Measurements from ENCODE around the gene S100A14. TPM values are rescaled to one million over a fixed set of nuclear protein-coding genes. Genes with fewer than 3 reads are reported as not detected.

The S100A14 gene
- not detected in 2 replicates for total RNA-seq

DNA sequence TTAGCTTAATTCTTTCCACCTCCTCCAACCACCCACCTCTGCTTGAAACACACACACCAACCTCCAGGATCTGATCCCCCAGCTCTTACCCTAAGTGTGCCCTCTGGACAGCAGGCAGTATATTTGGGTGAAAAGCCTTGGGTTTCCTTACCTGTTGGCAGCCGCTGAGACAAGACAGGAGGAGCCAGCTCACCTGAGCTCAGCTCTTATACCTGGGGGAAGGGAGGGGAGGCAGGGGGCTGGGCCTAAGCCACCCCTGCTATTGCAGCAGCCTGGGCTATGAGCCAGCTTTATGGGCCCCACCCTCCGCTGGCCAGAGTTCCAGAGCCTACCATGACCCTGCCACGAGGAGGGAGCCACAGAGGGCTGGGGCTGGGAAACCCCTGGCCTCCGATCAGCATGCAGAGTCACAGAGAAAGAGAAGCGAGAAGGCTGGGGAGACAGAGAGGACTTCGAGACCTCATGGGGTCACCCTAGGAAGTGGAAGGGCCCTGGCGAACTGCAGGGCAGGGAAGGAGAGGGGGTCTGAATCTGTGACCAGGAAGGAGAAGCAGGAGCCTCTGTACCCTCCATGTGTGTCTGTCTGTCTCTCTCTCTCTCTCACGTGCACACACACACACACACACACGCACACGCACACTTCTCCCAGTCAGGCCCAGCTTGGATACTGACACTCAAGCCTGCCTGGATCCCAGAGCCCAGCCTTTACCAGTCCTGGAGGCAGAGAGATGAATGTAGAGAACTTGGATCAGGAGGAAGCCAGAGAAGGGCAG lies at the start of gene S100A14:
S100A14 (minus strand) TSS at position 182 of the 773 bp plus-strand sequence. CDS start 467 bp downstream, outside the sequence.
- TF ChIP-seq, protein P1, sequence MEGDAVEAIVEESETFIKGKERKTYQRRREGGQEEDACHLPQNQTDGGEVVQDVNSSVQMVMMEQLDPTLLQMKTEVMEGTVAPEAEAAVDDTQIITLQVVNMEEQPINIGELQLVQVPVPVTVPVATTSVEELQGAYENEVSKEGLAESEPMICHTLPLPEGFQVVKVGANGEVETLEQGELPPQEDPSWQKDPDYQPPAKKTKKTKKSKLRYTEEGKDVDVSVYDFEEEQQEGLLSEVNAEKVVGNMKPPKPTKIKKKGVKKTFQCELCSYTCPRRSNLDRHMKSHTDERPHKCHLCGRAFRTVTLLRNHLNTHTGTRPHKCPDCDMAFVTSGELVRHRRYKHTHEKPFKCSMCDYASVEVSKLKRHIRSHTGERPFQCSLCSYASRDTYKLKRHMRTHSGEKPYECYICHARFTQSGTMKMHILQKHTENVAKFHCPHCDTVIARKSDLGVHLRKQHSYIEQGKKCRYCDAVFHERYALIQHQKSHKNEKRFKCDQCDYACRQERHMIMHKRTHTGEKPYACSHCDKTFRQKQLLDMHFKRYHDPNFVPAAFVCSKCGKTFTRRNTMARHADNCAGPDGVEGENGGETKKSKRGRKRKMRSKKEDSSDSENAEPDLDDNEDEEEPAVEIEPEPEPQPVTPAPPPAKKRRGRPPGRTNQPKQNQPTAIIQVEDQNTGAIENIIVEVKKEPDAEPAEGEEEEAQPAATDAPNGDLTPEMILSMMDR (IDR thresholded peaks at IDR 0.05): no peak
- ChIA-PET POLR2A (interaction anchor here (0.5 to 2.5 kb wide), 4 partner anchors 18 to 354 kb away, joined by 3 to 10 read pairs (median 5); partner anchors contain the start of gene CHTOP), CTCF (no interaction called here)
- no peak for DNase-seq
- no peak for ATAC-seq (ENCODE audit: low read depth)
- Mint-ChIP-seq H3K36me3 (ENCODE audit: low read depth) (no peaks in the 10 kb centered on the region), H3K4me3 (no peak within 1 kb of the TSS), H3K27me3 (no peaks in the 10 kb centered on the region), H3K27ac (no peak within 1 kb of the TSS), H3K4me1 (no peaks in the 10 kb centered on the region), H3K9me3 (no peaks in the 10 kb centered on the region)
- intact Hi-C loops (cut with micrococcal nuclease): no loop called here

DNA sequence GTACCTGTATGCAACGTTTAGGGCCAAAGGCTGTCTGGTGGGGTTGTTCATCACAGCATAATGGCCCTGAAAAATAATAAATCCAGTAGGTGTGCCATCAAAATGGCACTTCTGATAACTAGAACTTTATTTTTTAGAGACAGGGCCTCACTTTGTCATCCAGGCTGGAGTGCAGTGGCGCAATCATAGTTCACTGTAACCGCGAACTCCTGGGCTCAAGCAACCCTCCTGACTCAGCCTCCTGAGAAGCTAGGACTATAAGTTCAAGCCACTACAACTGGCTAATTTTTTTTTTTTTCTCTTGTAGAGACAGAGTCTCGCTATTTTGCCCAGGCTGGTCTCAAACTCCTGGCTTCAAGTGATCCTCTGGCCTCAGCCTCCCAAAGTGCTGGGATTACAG lies 47.1 kb upstream of the S100A14 start:
- POLR2A ChIA-PET: no interaction called here
- intact Hi-C loops (cut with micrococcal nuclease): no loop called here
- ATAC-seq (ENCODE audit: low read depth): no peak
- Mint-ChIP-seq H3K4me3 (no peak overlapping the region), H3K36me3 (ENCODE audit: low read depth) (peaks cover 83% of the 10 kb centered on the region), H3K27me3 (no peaks in the 10 kb centered on the region), H3K4me1 (peaks cover 21% of the 10 kb centered on the region), H3K27ac (no peak overlapping the region), H3K9me3 (no peaks in the 10 kb centered on the region)
- TF ChIP-seq, protein P1 (IDR thresholded peaks at IDR 0.05): no peak
- no peak for DNase-seq
- CTCF ChIA-PET: no interaction called here

DNA sequence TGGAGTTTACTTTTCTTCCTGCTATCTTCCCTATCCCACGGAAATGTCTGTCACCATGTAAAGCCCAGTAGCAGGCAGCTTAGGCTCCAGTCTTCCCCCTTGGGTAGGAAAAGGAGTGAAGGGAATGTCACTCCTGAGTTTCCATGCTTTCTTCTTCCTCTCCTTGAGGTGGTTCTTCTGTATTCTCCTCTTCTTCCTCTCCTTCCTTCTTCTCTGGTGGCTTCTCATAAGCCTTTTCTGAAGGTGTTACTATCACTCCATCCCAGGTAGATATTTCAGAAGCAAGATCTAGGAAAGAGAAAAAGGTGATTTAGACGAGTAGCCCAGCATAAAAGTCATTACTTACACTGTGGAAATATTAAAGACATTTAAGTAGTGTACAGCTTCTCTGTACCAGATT lies 46.1 kb upstream of the S100A14 start:
- DNase-seq (no peak), ATAC-seq (ENCODE audit: low read depth) (no peak)
- Mint-ChIP-seq H3K27ac (no peak overlapping the region), H3K4me3 (no peak overlapping the region), H3K36me3 (ENCODE audit: low read depth) (peaks cover 73% of the 10 kb centered on the region), H3K9me3 (no peaks in the 10 kb centered on the region), H3K27me3 (no peaks in the 10 kb centered on the region), H3K4me1 (peaks cover 14% of the 10 kb centered on the region)
- ChIA-PET CTCF (no interaction called here), POLR2A (no interaction called here)
- TF ChIP-seq, protein P1 (IDR thresholded peaks at IDR 0.05): no peak
- intact Hi-C loops (cut with micrococcal nuclease): no loop called here

DNA sequence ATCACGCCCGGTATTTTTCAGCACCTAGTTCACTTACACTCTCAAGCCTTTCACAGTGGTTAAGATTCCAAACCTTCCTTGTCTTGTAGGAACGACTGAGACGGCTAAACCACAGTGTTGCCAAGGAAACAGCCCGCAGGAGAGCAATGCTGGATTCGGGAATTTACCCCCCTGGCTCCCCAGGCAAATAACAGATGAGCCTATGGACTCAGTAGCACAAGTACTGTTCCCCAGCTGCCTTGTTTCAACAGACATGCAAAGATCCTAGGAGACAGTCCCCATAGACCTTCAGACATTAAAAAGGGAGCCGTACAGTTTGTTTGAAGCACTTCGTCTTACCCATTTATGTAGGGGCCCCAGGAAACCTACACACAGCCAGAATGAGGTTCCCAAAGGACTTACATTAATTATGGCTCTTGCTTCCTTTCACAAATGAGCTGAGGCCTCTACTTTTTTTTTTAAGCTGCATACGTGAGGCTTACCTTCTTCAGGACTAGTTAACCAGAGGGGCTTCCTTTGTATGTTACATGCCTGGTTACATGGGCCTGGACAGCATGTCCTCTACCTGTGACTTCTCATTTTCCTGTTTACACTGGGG lies 45.1 kb upstream of the S100A14 start:
- ChIA-PET CTCF (no interaction called here), POLR2A (interaction anchor here (0.7 to 1.6 kb wide), 4 partner anchors 11 to 1322 kb away, joined by 3 to 7 read pairs (median 4); partner anchors contain the start of genes CHTOP, FLAD1 and INTS3)
- no peaks in the 10 kb centered on the region for H3K9me3 Mint-ChIP-seq

More for the DNA sequence above, 45.1 kb upstream of the S100A14 start:
- DNase-seq: no peak
- TF ChIP-seq, protein P1 (IDR thresholded peaks at IDR 0.05): no peak
- Mint-ChIP-seq H3K4me3 (no peak overlapping the region), H3K27ac (no peak overlapping the region), H3K36me3 (ENCODE audit: low read depth) (peaks cover 63% of the 10 kb centered on the region), H3K4me1 (peaks cover 14% of the 10 kb centered on the region), H3K27me3 (no peaks in the 10 kb centered on the region)
- no peak for ATAC-seq (ENCODE audit: low read depth)
- intact Hi-C loops (cut with micrococcal nuclease): no loop called here
